GM18873 (cell line): ENCODE data around the gene JMJD8.
"Not testable (repeated sequence)": the region's sequence is repeated elsewhere in the genome, so short reads cannot be mapped to it uniquely, and the experiment has no call there.

Experiments used
- ATAC-seq: cut with Tn5 transposase; IDR thresholded peaks from one replicate; pipeline ENCODE4 v1.9.1; 2021; ENCODE audit warnings: mild to moderate bottlenecking, moderate library complexity, moderate number of reproducible peaks; ENCODE audit not compliant: unreplicated experiment, low FRiP score

Gene JMJD8

DNA sequence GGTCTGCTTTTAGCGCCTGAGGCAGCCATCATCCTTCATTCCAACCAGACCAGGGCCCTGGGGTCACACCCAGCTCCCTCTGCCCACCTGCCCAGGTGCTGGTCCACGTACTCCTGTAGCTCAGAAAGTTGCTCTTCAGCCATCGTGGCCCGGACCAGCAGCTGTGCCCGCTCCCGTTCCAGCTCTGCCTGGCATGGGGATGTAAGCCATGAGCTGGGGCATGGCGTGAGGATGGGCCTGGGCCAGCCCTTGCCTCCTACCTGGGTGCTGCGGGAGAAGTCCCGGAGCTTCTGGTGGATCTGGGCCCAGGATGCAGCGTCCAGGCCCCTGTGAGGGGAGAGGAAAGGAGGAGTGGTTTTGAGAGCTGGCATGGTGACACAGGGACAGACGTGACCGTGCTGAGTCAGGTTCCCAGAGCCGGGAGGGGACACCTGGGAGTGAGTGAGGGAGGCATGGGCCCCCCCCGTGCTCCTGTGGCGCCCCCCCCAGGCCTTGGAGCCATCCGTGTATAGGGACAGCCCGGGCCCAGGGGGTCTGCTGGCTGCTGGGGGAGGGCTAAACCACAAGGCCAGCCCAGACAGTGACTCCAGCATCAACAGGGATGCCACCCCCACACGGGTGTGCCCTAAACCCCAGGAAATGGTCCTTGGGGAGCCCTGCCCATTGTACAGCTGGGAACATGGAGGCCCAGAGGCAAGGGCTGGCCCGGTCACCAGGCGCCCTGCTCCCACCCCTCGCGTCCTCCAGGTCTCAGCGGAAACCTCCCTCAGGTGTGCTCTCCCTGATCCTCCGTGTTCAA, 38.9 kb upstream of the JMJD8 start:
- no peak for ATAC-seq

DNA sequence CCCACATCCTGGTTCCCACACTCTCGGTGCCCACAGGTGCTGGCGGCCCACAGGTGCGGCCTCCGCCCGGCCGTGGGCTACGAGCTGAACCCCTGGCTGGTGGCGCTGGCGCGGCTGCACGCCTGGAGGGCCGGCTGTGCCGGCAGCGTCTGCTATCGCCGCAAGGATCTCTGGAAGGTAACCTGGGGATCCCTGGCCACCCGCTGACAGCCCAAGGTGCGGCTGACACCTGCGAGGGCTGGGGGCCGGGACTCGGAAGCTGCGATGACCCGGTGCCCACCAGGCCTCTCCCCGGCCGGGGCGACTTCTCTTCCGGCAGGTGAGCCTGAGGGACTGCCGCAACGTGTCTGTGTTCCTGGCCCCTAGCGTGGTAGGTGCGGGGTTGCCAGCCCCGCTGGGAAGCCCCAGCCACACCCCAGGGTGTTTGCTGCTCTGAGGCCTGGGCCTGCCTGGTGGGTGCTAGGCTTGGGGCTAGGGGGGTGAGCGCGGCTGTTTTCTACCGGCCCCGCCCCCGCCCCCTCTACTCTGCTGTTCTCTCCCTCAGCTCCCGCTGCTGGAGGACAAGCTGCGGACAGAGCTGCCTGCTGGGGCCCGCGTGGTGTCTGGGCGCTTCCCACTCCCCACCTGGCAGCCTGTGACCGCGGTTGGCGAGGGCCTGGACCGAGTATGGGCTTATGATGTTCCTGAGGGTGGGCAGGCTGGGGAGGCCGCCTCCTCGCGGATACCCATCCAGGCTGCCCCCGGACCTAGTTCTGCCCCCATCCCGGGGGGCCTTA, 37.8 kb upstream of the JMJD8 start:
- no peak for ATAC-seq

DNA sequence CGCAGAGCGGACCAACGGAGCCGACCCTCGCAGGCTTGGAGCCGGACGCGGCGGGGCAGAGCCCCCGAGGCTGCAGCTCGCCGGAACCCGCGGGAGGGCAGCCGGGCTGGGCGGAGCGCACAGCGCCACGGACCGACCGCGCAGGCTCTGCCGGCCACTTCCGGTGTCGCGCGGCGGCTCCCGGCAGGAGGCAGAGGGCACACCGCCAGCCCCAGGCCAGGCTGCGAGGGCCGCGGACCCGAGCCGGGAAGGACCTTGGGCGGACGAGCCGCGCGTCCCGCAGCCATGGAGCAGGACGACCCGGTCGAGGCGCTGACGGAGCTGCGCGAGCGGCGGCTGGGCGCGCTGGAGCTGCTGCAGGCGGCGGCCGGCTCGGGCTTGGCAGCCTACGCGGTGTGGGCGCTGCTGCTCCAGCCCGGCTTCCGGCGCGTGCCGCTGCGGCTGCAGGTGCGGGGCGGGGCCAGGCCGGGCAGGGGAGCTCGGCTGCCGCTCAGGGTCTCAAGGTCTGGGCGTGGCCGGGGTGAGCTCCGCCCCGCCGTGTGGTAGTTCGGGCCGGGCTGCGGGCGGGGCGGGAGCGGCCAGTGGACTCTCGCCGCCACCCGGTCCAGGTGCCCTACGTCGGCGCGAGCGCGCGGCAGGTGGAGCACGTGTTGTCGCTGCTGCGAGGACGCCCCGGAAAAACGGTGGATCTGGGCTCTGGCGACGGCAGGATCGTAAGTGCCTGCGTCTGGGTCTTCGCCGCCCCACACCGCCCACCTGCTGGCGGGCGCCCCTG, 37.0 kb upstream of the JMJD8 start, which contains the start of gene ANTKMT:
Gene ANTKMT (plus strand): TSS at position 157 of the 775 bp plus-strand sequence. CDS start 129 bp downstream, at position 286.
- ATAC-seq: peak; percentile 47

DNA sequence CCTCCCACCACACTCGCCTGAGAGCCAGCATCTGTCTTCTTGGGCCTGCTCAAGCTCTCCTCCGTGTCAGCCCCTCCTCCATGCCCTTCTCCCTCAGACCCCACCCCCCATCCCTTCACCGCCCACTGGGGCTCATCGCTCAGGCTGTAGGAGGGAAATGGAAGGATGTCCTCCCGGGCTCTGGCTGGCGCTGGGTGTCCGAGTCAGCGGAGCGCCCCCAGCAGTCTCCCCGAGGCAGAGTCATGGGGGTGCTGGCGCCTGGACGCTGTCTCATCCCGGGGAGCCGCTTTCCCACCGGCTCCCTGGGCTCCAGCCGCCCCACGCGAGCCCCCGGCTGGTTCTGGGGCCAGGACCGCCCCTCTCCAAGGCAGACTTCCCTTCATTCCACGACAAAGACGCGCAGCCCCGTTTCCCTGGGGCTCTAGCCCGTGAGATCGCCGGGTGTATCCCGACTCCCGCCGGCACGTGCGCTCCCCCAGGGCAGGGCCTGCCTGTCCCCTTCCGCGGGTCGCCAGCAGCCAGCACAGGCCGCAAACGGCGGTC, 36.4 kb upstream of the JMJD8 start:
- peak; percentile 3 for ATAC-seq

DNA sequence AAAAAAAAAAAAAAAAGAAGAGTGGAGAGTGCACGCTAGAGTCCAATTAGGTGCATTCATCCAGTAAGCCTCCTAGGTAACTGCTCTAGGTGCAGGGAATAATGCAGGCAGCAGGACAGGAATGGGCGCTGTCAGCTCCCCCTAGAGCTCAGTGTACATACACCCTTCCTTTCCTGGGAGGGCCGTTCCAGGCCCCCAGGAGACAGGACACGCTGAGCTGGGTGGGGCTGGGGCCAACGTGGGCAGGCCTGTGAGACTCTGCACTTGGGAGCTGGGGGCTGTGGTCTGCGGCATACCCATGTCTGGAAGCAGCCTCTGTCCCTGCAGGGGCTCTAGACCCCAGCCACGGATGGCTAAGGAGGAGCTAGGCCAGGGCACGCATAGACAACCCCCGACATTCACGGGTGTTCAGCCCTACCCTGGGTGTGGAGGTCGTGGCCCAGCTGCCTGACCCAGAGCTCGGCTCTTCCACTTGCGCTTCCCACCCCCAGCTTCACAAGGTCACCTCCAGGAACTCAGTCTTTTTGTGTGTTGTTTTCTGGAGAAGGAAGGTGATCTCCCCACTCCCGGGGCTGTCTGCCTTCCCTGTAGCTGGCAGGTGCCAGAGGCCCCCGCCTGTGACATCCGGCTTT, 35.8 kb upstream of the JMJD8 start:
- ATAC-seq: no peak

DNA sequence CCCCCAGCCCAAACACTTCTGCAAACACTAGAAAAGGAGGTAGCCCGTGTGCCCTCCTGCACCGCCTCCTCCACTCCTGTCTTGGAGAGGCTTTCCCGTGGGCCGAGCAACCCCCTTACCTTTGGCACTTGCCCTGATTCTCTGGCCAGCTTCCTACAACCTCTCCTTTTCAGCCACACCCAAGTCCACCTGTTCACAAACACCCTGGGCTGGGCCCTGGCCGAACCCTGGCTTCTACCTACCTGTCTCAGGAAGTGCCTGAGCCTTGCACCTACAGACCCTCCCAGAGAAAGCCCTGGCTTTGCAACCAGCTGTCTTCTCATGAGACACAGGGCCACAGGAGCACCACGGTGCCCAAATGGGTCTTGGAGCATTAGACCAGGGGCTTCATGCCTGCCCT, 34.8 kb upstream of the JMJD8 start:
- ATAC-seq: no peak

DNA sequence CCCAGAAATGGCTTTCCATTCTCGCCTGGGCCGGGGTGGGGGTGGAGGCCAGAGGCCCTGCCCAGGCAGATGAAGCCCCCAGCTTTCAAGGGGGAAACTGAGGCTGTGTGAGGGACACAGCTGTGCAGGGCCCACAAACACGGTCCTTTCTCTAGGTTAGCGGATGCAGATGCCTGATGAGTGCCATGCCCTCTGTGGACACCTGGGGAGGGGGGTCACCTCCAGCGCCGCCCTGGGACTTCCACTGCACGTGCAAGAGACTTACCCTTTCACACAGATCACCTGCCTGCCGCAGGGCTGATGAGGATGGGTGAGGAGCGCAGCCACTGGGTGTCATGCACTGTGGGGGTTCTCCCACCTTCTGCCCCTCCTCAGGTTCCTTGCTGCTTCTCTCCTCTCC, 34.3 kb upstream of the JMJD8 start:
- no peak for ATAC-seq

DNA sequence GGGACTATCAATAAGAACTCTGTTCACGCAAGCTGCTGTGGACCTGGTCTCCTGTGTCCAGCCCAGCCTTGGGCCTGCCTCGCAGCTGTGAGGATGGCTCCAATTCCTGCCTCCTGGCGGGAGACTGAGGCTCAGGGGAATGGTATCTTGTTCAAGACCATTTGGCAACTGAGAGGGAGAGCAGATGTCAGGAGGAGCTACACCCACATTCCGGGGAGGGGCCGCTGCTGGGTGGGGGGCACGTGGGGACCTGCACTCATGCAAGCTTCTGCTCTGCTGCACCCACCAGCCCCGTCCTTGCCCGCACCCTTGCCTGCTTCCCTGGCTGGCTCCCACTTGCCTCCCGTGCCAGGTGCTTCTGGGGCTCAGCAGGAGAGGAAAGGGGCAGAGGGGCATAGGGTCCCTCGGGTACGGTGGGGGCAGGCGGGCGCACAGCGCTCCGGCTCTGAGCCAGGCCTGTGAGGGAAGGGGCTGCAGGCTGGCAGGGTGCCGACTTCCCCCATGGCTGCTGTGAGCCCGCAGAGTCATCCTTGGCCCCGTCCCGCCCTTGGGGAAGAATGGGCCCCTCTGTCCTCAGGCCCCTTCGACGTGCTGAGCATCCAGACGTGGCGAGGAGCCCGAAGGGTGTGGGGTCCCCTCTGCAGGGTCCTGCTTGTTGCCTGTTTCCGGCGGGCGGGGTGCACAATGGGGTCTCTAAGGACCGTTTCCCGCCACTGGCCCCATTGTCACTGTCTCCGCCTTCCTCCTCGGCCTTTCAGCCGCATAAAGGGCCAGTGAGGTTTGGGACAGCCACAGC, 33.5 kb upstream of the JMJD8 start:
- no peak for ATAC-seq

DNA sequence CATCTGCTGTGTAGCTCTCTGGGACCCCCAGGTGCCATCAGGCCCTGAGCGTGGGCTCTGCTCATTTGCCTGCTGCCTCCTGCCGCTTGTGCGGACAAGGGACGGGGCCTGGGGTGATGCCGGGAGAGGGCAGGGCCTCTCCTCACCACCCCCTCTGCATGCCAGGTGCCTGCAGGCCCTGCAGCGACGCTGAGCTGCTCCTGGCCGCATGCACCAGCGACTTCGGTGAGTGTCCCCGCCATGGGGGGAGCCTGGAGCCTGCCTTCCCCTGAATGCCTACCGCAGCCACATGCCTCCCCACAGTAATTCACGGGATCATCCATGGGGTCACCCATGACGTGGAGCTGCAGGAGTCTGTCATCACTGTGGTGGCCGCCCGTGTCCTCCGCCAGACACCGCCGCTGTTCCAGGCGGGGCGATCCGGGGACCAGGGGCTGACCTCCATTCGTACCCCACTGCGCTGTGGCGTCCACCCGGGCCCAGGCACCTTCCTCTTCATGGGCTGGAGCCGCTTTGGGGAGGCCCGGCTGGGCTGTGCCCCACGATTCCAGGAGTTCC, 32.7 kb upstream of the JMJD8 start:
- ATAC-seq: no peak

DNA sequence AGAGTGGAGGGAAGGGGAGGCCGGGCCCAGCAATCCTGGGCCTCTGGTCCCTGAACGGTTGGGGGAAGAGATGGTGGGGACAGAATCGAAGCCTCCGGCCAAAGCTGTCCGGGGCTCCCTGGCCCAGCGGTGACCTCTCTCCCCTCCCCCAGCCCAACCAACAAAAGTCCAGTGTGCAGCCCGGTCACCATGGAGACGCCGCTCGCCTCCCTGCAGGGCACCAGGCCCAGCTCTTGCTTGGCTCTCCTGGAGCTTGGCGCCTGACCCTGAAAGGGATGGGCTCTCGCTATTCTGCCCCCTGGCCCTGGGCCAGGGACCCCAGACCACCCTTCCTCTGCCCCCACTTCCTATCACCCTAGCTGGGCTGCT, 32.0 kb upstream of the JMJD8 start:
- ATAC-seq: no peak

DNA sequence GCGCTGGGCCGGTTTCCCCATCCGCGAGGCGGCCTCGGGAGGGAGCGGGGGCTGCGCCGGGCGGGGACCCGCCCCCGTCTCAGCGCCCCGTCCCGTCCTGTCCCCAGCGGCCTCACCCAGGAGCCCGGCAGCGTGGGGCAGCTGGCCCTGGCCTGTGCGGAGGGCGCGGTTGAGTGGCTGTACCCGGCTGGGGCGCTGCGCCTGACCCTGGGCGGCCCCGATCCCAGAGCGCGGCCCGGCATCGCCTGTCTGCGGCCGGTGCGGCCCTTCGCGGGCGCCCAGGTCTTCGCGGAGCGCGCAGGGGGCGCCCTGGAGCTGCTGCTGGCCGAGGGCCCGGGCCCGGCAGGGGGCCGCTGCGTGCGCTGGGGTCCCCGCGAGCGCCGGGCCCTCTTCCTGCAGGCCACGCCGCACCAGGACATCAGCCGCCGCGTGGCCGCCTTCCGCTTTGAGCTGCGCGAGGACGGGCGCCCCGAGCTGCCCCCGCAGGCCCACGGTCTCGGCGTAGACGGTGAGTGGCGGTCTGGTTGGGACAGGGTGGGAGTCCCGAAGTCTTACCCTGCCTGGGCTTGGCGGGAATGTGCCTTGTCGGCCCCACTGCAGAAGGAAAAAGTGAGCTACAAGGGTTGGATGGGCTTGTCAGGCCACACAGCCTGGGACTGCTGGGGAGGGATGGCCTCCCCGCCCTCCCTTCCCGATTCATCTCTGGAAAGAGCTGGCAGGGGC, 31.5 kb upstream of the JMJD8 start:
- ATAC-seq: no peak

DNA sequence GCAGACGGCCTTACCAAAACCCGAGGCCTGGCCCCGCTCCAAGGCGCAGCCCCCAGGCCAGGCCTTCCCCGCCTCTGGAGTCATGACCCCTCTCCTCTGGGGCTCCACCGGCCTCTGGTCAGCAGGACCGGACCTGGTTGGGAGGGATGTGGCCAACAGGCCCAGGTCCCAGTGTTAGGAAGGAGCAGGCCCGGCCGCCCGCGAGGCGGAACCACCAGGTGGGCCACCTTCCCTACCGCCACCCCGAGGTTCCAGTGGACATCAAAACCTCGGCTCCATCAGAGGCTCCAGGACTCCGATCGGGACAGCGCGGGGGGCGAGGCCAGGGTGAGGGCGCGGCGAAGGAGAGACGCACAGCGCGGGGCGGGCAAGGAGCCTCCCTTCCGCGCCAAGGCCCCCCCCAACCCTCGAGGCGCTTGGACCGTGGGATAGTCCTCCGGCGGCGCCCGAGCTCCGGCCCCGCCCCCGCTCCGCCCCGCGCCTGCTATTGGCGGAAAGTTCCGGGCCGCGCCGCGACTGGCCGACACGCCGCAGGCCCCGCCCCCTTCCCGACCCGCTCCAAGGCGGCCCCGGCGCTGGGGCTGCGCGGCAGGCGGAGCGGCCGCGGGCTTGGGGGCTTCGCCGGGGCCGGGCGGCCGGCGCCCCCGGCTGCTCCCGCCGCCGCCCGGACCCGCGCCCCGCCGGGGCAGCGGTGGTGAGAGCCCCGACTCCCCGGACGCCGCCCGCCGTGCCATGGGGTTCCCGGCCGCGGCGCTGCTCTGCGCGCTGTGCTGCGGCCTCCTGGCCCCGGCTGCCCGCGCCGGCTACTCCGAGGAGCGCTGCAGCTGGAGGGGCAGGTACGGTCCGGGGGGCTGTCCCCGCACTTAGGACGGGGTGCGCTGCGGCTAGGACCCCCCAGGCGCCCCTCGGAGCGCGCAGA, 30.7 kb upstream of the JMJD8 start, which contains the start of gene METRN:
Gene METRN (plus strand): TSS at position 561 of the 919 bp plus-strand sequence. CDS start 172 bp downstream, at position 733.
- no peak for ATAC-seq

DNA sequence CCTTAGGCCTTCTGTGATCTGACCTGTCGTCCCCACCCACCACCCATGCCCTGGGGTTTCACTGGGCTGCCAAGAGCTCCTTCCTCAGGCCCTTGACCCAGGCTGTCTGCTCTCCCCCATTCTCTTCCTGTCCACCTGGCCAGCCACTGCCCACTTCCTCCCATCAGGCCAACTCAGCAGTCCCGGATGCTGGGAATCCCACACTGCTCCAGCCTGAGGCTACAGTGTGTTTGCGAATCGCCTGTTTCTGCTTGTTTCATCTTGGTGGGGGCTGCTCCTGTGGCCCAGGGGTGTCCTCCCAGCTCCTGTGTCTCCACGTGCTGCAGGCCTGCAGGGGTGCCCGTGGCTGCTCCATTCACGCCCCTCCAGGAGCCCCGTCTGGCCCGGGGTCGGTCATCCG, 29.9 kb upstream of the JMJD8 start:
- ATAC-seq: no peak

DNA sequence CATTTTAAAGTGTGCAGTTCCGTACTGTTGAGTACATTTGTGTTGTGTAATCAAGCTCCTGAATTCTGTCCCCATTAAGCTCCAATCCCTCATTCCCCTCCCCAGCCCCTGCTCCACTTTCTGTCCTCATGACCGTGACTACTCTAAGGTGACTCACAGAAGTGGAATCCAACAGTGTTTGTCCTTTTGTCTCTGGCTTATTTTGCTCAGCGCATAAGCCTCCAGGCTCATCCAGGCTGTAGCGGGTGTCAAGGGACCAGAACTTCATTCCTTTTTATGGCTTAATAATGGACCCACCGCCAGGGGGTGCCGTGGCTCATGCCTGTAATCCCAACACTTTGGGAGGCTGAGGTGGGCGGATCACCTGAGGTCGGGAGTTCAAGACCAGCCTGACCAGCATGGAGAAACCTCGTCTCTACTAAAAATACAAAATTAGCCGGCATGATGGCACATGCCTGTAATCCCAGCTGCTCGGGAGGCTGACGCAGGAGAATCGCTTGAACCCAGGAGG, 28.7 kb upstream of the JMJD8 start:
- ATAC-seq: not testable (repeated sequence)

DNA sequence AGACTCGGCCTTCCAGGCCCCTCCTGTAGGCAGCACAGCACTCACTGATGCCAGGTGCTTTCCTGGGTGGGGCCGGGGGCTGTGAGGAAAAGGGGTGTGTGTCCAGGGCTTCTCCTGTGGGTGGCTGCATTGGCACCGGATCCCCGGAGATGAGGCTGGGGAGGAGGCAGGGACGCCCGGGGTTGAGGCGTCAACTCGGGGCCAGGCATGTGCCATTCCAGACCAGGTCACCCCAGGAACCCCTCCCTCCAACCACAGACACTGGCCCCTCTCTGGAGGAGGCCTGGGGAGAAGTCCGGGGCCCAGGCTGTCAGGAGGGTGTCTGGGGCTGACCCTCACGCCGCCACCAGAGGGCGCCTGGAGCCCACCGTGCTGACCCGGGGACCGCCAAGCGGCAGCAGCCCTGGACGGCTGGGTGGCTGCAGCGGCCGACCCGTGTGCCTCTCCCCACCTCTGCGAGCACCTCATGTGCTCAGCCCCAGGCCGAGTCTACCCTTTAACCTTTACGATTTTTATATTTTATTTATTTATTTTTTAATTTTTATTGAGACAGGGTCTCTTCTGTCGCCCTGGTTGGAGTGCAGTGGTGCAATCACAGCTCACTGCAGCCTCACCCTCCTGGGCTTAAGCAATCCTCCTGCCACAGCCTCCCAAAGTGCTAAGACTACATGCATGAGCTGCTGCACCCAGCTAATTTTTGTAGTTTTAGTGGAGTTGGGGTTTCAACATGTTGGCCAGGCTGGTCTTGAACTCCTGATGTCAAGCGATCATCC, 27.6 kb upstream of the JMJD8 start:
- no peak for ATAC-seq

DNA sequence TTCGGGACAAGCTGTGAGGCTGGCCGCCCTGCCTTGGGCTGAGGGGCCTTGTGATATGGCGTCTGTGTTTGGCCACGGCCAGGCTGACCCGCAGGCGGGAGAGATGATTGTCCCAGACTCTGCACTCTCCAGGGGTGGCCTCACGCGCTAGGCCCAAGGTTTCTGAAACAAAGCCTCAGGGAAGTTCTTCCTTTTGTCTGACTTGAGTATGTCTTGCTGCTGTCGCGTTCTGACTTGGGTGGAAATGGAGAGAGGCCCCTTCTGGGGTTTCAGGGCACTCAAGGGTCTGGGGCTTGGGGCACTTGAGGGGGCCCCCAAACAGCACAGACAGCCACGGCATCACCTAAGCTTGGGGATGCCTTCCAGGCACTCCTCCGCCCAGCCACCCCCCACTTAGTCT, 26.9 kb upstream of the JMJD8 start:
- no peak for ATAC-seq
